ENCODE data around the gene PFKFB1. TPM values are rescaled to one million over a fixed set of nuclear protein-coding genes. Genes with fewer than 3 reads are reported as not detected.

PFKFB1 gene
- total and polyA plus RNA-seq, 2 of the 13 experiments (the other 11 are each of a cell fraction or from before 2014, with no cell fraction given): 1.5 to 2.9 TPM

DNA sequence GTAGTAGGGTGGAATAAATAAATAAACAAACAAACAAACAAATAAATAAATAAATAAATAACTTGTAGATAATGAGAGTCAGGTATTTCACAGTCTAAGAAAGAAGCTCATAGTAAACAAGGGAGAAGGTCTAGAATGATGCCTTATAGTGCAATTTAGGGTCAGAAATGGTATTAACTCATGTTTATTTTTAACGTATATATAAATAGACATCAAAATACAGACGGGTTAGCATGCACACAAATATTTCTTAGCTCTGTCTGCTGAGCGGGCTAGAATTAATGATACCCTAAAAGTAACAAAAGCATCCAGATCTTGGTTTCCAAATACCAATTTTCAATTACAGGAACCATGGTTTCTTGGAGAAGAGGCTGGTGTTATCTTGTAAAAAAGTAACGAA is 16.6 kb downstream of the PFKFB1 start (continued):
- TF ChIP-seq, protein P1, sequence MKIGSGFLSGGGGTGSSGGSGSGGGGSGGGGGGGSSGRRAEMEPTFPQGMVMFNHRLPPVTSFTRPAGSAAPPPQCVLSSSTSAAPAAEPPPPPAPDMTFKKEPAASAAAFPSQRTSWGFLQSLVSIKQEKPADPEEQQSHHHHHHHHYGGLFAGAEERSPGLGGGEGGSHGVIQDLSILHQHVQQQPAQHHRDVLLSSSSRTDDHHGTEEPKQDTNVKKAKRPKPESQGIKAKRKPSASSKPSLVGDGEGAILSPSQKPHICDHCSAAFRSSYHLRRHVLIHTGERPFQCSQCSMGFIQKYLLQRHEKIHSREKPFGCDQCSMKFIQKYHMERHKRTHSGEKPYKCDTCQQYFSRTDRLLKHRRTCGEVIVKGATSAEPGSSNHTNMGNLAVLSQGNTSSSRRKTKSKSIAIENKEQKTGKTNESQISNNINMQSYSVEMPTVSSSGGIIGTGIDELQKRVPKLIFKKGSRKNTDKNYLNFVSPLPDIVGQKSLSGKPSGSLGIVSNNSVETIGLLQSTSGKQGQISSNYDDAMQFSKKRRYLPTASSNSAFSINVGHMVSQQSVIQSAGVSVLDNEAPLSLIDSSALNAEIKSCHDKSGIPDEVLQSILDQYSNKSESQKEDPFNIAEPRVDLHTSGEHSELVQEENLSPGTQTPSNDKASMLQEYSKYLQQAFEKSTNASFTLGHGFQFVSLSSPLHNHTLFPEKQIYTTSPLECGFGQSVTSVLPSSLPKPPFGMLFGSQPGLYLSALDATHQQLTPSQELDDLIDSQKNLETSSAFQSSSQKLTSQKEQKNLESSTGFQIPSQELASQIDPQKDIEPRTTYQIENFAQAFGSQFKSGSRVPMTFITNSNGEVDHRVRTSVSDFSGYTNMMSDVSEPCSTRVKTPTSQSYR (CRISPR knock-in tag; IDR thresholded peaks at IDR 0.05; ENCODE audit: borderline replicate concordance): no peak
- TF ChIP-seq, protein P2, sequence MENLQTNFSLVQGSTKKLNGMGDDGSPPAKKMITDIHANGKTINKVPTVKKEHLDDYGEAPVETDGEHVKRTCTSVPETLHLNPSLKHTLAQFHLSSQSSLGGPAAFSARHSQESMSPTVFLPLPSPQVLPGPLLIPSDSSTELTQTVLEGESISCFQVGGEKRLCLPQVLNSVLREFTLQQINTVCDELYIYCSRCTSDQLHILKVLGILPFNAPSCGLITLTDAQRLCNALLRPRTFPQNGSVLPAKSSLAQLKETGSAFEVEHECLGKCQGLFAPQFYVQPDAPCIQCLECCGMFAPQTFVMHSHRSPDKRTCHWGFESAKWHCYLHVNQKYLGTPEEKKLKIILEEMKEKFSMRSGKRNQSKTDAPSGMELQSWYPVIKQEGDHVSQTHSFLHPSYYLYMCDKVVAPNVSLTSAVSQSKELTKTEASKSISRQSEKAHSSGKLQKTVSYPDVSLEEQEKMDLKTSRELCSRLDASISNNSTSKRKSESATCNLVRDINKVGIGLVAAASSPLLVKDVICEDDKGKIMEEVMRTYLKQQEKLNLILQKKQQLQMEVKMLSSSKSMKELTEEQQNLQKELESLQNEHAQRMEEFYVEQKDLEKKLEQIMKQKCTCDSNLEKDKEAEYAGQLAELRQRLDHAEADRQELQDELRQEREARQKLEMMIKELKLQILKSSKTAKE (CRISPR knock-in tag; IDR thresholded peaks at IDR 0.05; ENCODE audit: borderline replicate concordance): no peak
- TF ChIP-seq ZNF83 (CRISPR knock-in tag; IDR thresholded peaks at IDR 0.05; ENCODE audit: borderline replicate concordance) (no peak), SUZ12 (IDR thresholded peaks at IDR 0.05; ENCODE audit: low read depth, low read length) (no peak), GFI1 (CRISPR knock-in tag; IDR thresholded peaks at IDR 0.05; ENCODE audit: borderline replicate concordance) (no peak)

DNA sequence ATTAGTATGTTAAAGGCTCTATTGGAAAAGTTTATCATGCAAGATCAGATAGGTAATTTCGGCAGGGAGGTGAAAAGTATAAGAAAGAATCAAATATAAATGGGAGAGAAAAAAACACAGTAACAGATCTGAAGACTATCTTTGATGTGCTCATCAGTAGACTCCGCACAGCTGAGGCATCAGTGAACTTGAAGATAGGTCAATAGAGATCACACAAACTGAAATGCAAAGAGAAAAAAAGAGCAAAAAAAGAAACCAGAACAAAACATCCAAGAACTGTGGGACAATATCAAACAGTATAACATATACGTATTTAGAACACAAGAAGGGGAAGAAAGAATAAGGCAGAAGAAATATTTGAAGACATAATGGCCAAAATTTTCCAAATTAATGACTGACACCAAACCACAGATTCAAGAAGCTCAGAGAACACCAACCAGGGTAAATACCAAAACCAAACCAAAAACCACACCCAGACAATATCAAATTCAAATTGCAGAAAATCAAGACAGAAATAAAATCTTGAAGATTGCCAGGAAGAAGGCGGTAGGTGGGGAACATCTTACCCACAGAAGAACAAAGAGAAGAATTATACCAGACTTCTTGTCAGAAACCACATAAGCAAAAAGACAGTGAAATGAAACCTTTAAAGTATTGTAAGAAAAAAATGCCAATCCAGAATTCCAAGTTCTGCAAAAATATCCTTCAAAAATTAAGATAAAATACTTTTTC is 29.1 kb downstream of the PFKFB1 start:
- no peak overlapping the region for H3K9ac ChIP-seq (ENCODE audit: insufficient read depth, low read depth, low read length)
- H2AFZ ChIP-seq (ENCODE audit: low read length): no peak overlapping the region
- no peaks in the 10 kb centered on the region for H4K20me1 ChIP-seq (ENCODE audit: insufficient read depth, low read length)
- ChIA-PET CTCF (ENCODE audit: low intra/inter-chr PET ratio, low total read pairs) (no interaction called here), POLR2A (no interaction called here)
- no peak overlapping the region for H3K4me3 ChIP-seq (replicated peaks in 1 of 3; ENCODE audit: insufficient read depth in 1 of 3, low read depth in 2 of 3, low read length in 3 of 3)
- BruUV-seq (replicated peaks): no TSS peak
- H3K4me2 ChIP-seq (ENCODE audit: low read depth, low read length): no peak overlapping the region
- H3K79me2 ChIP-seq (ENCODE audit: insufficient read depth, low read length): no peaks in the 10 kb centered on the region
- in situ Hi-C loops (cut with HindIII; ENCODE audit: extremely low pct_ligation_motif_present, low pct_unique_long_range_greater_than_20kb) (no loop called here), intact Hi-C loops (cut with micrococcal nuclease; ENCODE audit: unreplicated experiment) (no loop called here)
- no peaks in the 10 kb centered on the region for H3K36me3 ChIP-seq (replicated peaks in 1 of 2; ENCODE audit: control insufficient read depth in 1 of 2, insufficient read depth in 2 of 2, low read length in 2 of 2)
- H3K9me3 ChIP-seq (ENCODE audit: low read length): no peaks in the 10 kb centered on the region
- H3K4me1 ChIP-seq (ENCODE audit: insufficient read depth, low read length): no peaks in the 10 kb centered on the region
- TF ChIP-seq ELF3 (CRISPR knock-in tag; IDR thresholded peaks at IDR 0.05): no peak
- H3K27me3 ChIP-seq (ENCODE audit: control insufficient read depth in 1 of 2, insufficient read depth in 2 of 2, low read length in 2 of 2): no peaks in the 10 kb centered on the region
- FAIRE-seq (no peak), ATAC-seq (no peak), DNase-seq (ENCODE audit: low spot score) (no peak)
- 93% methylated on average over 4 of the region's 4 CpGs for WGBS (ENCODE audit: low lambda C conversion rate)
- no peak overlapping the region for H3K27ac ChIP-seq (ENCODE audit: extremely low read length, insufficient read depth, low read length)

Measured in HepG2 (cell line).